VCaP (cell line): Measurements from ENCODE around the gene WNK2.

Source experiments
- H3K27ac ChIP-seq: fragments of 450-650 bp; 2 replicates; pipeline ENCODE4 v1.5.1; 2017
- CTCF ChIP-seq: fragments of 450-650 bp; conservative IDR thresholded peaks from 2 replicates; pipeline ENCODE4 v1.5.1; 2017; ENCODE audit warnings: mild to moderate bottlenecking, moderate library complexity

Gene WNK2

GRCh38 chr9:93286252-93287188 is 102.6 kb downstream of the WNK2 start:
- no peak for TF ChIP-seq CTCF
- H3K27ac ChIP-seq = no peak overlapping the region

GRCh38 chr9:93287189-93287552 is 103.2 kb downstream of the WNK2 start:
- no peak overlapping the region for H3K27ac ChIP-seq
- no peak for TF ChIP-seq CTCF

GRCh38 chr9:93287593-93287992 is 103.7 kb downstream of the WNK2 start:
- no peak for TF ChIP-seq CTCF
- H3K27ac ChIP-seq = no peak overlapping the region

- no peak for TF ChIP-seq CTCF
- no peak overlapping the region for H3K27ac ChIP-seq
Measured at GRCh38 chr9:93288341-93288740, 104.4 kb downstream of the WNK2 start.

GRCh38 chr9:93288891-93289883 is 105.2 kb downstream of the WNK2 start:
- no peak for TF ChIP-seq CTCF
- H3K27ac ChIP-seq = no peak overlapping the region

- no peak for TF ChIP-seq CTCF
- no peak overlapping the region for H3K27ac ChIP-seq
Measured at GRCh38 chr9:93290495-93291434, 106.8 kb downstream of the WNK2 start.
